GM19025 (cell line): ENCODE measurements around the gene PEX10.

ENCODE experiments used
- ATAC-seq: cut with Tn5 transposase; IDR thresholded peaks from one replicate; pipeline ENCODE4 v1.9.1; 2021; ENCODE audit warnings: mild to moderate bottlenecking, low read depth, moderate library complexity; ENCODE audit not compliant: unreplicated experiment

Gene PEX10

DNA sequence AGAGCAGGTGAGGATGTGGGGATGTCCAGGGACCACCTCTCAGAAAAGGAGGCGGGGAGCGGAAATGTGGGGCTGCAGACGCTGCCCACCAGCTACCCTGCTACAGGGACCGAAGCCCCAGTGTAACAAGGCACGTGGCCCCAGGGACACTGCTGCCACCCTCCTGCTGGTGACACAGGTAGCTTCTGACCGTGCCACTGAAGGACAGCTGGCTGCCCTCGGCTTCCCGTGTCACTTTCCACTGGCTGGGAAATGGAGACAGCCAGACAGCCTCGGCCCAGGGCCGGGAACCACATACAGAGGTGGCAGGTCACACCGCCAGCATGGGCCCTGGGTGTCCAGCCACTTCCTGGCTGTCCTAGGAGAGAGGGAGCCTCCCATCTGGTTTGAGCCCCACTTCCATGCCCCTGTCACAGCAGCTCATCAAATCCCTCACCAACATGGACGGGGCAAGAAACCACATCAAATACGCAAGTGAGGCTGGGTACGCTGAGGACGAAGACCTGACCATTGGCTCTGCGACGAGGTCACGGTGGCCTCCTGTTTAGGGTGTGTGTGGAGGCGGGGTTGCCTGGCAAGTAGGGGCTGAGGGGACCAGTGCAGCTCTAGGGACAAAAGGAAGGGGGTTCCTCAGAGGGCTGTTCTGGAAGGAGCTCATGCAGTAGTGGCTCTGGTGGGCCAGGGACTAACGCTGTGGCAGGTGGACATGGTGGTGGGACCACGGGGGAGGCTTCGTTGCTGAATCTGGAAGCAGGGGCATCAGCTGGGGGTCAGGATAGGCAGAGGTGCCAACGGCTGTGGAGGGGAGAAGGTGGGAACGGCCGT, 5.0 kb downstream of the PEX10 start:
- no peak for ATAC-seq

DNA sequence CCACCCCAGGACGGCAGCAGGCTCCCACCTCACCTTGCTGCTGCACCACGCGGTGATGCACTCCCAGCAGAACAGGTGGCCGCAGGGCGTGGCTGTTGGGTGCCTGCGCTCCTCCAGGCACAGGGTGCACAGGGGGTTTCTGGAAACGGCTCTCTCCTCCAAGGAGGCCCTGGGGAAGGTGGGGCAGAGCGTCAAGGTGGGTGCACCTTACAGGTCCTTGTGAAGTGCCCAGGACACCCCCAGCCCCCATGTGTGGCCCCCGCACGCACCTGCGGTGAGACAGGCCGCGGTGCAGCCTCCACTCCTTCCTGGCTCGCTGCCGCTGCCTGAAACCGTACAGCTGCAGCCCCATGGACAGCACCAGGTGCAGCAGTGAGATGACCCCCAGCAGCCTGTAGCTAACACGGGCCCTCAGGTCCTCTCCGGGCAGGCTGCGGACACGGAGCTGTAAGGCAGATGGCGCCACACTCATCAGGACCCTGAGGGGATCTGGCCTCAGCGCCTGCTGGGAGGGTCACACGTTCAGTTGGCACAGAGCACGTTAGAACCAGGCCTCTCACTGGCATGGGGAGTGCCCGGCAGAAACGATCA, 5.8 kb downstream of the PEX10 start:
- ATAC-seq = no peak

DNA sequence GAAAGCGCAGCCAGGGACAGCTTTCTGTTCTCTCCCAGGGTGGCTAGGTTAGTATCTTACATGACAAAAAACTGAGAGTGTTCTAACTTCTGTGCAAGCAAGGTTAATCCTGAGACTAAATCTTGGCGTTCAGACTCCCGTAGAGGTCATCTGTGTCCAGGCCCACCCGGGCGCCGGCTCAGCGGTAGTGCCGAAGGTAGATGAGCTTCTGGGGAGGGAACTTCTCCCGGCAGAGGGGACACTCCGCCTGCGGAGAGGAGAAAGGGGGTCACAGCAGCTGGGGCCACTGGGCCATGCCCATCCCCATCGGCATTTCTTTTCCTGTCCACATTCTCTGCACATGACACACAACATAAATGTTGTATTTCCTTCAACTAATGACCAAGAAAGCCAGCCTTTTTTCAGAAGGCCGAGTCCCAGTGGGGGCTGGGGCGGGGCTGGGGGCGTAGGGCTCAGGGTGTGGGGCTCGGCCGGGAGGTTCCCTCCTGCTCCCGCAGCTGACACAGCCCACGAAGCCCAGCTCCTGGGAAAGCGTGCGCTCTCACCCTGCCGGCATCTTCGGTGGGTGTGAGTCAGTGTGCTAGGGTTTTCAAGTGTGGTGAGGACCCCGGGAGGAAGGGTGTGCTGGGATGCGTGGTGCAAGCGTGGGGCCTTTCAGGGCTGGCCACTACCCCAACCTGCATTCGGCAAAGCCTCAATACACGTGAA, 6.6 kb downstream of the PEX10 start:
- no peak for ATAC-seq

DNA sequence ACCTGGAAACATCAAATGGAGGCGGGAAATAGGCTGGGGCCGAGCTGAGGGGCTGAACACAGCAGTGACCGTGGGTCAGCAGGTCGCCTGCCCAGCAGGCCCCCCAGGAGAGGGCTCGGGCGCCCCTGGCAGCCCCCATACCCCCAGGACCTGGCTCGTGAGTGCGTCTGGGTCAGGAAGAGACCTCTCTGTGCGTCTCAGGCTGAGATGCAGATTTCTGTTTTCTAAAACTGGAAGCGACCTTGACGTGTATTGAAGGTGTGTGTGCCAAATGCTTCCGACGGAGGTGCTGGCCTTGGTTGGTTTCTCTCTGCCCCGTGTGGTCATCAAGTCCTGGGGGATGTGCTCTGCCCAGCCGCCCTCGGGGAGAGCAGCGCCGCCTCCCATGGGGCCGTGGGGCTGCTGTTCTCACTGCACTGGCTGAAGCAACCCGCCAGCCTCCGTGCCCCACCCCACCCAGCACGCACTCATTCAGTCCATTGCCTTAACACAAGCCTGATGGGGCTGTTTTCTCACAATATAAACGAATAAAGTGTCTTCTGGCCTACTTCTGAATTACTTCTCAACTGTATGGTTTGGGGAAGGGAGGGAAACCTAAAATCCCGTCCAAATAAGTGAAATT, 7.4 kb downstream of the PEX10 start:
- ATAC-seq = no peak

DNA sequence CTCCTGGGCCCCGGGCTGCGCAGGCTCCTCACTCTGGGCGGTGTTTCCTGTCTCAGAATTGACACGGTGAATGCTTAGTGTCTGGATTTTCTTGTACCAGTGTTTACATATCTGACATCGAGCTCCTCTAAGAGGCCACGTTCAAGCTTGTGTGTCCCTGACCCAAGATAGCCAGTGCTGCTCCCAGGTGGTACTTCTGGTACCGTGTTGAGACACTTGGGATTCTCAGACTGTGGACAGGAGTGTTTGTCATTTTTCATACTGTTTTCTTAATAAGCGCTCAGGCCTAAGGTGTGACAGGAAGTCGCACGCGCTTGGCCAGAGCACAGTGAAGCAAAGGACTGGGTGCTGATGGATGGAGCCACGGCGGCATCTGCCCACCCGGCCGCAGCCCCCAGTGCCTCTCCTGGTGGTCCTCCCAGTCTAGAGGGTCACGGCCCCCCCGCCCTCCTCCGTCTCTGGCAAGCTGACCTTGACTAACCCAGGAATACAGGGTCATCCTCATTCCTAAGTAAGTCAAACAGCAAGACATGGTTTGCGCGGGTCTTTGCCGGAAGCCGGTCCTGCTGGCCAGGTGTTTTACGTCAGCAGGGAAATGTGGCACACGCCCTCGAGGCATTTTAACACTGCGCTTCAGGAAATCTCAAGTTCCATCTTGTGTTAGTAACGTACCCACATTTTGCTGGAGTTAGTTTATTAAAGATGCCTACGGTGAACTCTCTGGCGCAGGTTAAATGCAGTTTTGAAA, 8.0 kb downstream of the PEX10 start:
- no peak for ATAC-seq

DNA sequence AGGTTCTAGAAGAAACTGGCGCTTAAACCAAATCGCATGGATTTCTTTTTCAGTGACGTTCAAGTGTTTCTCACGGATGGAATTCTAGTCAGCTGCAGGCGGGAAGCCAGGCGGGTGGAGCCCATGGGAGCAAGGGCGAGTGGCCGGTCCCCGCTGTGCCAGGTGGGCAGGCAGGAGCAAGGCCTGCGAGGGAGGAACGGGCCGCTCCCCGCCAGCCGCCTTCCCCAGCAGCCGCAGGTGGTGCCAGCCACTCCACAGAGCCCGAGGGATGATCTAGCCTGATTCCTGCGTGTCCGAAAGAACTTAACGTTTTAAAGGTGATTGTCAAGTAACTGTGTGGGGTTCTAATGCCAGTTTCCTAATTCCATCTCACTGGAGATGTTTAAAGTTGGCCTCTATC, 9.1 kb downstream of the PEX10 start:
- ATAC-seq = no peak

DNA sequence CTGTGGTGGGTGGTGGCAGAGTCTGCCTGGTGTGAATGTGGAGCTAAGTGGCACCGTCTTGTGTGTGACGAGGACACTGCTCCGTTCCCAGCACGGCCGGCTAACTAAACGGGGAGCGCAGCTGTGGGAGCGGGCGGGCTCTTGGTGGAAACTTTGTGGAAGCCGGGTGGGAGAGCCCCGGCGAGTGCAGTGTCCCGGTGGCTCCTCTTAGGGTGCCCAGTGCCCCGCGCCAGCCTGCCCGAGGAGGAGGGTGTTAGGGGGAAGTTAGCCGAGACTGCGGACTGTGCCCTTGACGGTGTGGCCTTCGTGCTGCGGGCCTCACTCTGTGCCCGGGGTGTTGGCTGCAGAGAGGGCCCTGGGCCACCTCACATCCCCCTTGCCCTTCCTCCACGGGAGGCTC, 9.9 kb downstream of the PEX10 start:
- ATAC-seq = no peak

DNA sequence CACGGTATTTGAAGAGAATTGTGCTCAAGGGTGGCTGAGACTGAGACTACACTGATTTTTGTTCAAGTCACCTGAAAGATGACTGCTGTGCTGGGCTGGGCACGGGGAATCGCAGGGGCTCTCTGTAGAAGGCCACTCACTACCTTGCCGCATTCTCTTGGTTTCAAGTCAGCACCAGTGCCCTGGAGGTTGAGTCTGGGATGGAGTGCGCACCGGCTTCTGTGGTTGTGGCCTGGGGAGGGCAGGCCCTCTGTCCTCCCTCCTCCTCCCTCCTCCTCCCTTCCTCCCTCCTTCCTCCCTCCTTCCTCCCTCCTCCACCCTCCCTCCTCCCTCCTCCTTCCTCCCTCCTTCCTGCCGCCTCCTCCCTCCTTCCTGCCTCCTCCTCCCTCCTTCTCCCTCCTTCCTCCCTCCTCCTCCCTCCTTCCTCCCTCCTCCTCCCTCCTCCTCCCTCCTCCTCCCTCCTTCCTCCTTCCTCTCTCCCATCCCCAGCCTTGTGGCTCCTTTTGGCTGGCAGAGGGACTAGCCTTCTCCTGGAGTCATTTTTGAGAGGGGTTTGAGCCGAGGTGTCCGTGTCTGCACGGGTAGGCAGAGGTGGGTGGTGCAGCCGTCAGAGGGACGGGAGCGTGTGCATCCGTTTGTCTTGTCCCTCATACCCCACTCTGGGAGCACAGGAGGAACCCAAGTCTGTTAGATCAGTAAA, 11.3 kb downstream of the PEX10 start:
- no peak for ATAC-seq

DNA sequence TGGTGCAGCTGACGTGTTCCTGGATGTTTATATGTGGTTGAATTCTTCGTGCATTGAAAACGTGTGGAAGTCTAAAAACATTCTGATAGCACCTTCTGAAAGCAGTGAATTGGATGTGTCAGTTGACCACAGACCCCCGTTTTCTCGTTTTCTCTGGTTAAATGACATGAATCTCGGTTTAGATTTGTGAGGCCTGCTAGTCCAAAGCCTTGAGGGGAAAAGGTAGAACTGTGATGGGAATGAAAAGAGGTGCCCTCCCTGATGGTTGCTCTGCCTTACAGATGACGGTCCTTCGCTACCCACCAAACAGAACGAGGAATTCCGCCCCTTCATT, 11.8 kb downstream of the PEX10 start:
- no peak for ATAC-seq

DNA sequence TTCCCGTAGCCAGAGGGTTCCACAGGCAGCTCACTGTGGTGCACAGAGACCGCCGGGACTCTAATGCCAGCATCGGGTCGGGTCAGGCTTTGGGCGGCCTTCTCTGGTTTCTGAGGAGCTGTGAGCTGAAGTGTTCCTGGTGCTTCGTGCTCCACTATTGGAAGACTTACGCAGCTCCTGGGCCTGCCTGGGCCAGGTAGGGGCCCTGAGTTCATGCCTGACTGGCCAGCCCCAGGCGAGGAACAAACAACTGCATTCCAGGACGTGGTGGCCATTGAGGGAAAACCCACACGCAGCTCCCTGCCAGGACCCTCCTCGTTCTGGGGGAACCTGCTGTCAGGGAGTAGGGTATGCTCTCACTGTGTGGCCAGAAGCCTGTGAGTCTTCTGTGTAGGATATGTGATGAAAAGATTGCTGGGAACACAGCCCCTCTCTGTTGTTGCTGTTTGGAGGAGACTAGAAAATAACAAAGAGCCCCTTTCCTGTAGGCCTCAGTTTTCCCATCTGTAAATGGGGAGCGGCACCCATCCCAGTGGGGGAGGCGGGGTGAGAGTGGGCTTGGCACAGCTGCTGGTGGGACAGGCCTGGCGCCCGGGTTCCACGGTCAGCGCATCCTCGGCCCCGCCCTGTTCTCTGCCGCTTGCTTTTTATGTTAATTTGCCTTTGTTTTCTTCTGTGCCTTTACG, 12.3 kb downstream of the PEX10 start:
- ATAC-seq = no peak

DNA sequence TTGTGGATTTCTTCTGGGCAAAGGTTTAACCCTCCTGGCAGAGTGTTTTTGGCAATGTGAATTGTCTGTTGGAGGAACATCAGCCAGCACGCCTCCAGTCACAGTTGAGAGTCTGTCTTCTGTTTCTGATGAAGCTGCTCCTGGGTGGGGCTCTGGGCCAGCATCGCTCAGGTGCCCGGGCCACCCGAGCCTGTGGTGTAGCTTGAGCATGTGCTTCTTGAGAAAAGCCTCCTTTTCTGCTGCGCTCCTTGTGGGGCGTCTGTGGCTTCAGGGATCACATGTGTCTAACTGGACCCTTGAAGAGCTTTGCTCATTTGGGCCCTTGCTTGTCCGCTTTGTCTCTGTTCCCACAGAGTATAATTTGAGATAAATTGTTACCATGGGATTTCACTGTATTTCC, 13.5 kb downstream of the PEX10 start:
- no peak for ATAC-seq

DNA sequence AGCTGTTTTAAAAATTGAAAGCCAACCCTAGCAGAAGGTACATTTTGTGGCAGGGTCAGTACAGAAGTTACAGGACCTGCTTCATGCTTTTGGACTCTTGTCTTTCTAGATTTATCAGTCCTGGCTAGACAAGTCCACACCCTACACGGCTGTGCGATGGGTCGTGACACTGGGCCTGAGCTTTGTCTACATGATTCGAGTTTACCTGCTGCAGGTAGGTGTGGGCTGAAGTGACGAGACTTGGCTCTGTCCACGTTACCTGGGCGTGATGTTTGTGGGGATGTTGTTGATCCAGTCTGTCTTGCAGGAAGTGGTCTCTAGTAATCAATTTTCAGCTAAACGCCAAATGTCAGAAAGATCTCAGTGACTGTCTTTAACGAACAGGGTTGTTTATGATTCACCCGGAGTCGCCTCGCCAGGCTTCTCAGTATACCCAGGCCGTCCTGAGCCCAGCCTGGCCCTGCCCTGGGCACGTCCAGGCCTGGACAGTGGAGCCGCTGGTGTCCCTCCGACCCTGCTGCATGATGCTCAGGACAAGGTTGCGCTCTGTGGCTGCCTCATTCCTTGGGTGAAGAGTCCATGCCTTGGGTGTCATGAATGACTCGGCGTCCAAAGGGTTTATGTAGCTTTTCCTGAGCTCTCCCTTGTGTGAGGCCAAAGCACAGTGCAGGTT, 15.2 kb downstream of the PEX10 start:
- ATAC-seq = no peak

DNA sequence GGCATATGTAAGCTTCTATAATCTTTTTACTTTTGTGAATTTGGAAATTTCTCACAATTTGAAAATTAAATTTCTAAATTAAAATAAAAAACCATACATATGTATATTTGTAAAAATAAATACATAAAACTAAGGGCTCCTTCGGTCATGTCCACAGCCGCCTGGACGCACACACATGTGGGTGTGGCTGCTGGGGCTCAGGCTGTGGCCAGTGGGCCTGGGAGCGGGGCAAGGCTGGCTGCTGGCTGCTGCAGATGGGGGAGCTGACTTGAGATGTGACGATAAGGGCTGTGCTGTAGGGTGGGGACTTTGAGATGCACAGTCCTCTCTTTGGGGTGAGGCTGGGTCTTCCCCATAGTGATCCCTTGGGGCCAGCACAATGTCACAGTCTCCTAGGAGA, 15.9 kb downstream of the PEX10 start:
- ATAC-seq = no peak

DNA sequence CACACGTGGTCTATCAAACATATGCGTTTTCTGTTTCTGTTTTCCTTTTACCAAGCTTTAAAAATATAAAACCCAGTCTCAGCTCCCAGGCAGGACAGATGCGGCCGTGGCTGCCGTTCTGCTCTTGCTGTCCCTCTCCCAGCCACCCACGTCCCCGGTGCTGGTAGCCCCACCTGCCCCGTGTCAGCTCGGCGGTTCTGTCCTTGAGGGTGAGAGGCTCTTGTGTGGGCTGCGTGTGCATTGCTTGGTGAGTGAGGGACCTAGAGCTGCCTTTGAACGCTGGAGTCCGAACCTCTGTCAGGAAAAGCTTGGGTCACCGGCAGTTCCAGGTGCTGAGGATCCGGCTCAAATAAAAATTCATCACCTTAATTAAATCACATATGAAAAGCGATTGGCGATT, 16.3 kb downstream of the PEX10 start:
- no peak for ATAC-seq

DNA sequence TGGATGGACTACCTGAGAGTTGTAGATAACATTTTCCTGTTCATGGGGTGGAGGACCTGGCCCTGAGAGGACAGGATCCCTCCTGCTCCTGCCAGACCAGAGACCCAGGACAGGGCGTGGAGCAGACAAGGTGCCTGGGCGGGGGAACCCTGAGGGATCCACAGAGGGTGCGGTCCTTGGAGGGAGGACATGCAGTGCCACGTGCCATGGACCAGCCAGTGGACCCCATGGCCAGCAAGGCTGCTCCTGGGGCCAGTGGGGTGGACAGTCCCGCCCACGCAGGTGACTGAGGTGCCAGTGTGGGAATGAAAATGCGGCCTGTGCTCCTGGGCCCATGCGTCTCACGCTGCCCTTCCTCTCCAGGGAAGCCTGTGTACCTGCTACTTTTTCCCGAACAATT, 17.1 kb downstream of the PEX10 start:
- no peak for ATAC-seq

DNA sequence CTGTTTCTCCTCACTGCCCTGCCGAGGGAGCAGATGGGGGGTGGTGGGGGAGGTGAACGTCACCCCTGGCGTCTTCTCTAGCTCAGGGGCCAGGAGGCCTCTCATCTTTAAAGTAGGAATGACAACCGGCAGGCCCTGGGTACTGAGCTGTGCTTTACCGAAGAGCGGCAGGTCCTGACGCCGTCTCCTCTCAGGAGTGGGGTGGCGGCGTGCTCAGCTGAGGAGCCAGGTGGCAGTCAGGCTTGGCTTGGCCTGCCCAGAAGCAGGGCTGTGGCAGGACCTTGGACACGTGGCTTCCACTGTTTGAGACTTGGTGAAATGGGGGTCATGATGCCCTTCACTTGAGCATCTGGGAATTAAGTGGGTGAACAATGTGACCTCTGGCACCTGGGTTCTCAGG, 17.6 kb downstream of the PEX10 start:
- no peak for ATAC-seq

DNA sequence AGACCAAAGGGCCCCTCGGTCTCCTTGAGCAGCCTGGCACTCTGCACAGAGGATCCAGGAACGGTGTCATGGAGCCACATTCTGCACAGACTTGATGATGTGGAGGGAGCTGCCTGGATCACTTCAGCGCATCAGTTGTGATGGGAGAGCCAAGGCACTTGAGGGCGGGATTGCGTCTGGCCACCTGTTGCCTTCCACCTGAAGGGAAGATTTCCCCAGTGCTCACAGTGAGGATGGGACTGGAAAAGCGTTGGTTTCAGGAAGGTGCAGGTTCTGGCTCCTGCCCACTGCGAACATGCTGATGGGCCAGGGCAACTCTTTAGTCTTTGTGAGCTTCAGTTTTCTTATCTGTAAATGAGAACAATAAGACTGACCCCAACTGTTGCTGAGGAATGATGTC, 18.1 kb downstream of the PEX10 start:
- no peak for ATAC-seq

DNA sequence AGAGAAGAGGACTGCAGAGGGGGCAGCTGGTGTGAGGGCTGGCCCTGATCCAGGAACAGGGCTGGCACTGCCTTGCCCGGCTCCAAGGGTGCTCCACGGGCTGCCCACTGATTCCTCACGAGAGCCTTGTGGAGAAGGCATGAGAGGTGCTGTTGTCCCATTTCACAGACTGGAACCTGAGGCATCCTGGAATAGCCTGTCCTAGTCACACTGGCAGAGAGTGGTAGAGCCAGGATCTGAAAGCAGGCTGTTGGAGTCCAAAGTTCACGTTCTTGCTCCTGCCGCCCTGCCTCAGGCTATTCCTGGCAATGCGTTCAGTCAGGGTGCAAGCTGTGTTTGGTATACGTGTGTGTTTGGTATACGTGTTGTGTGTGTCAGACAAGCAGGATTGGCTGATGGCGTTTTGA, 18.9 kb downstream of the PEX10 start:
- no peak for ATAC-seq

DNA sequence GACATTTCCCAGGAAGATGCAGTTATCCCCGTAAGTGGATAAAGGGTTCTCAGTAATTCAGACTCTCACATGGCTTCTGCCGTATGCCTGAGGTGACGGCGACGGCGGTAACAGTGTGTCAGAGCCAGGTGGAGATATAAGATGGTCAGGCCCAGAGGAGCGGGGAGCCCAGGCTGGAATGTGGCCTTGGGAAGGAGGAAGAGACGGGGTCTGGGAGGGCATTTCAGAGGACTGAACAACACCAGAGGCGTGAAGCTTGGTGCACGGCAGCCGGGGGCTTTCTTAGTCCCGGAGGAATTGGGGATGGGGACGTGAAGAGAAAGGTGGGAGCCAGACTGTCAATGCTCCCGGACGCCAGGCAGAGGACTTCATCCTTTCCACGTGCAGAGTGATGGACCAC, 19.7 kb downstream of the PEX10 start:
- ATAC-seq = no peak
